NCI-H82 treated with DMSO at 0.1 percent for 48 hours (cell line): Measurements from ENCODE around the gene UMAD1.
A peak's percentile ranks its signal among the peaks of the same experiment; 100 is the strongest.

Experiments
- DNase-seq: peaks from one replicate; lab custom pipeline; 2025; ENCODE audit not compliant: unreplicated experiment; lab: John Stamatoyannopoulos, UW

The UMAD1 gene

DNA sequence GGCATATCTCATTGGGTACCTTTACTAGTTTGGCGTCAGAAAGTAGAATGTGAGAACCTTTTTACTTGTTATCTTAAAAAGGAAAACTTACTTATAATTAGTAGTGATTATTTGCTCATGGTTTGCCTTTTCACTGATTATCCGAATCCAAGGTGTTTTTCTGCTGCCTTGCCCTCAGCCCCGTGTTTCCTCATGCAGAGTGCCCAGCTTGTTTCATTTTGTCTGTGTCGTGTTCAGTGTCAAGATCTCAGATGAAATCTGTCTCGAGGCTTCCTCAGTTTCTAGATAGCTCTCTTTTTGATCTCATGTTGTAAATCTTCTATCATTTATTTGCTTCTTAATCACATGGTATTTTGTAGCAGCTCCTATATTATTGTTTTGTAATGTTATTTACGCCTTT is 47.8 kb downstream of the UMAD1 start:
- DNase-seq = no peak

DNA sequence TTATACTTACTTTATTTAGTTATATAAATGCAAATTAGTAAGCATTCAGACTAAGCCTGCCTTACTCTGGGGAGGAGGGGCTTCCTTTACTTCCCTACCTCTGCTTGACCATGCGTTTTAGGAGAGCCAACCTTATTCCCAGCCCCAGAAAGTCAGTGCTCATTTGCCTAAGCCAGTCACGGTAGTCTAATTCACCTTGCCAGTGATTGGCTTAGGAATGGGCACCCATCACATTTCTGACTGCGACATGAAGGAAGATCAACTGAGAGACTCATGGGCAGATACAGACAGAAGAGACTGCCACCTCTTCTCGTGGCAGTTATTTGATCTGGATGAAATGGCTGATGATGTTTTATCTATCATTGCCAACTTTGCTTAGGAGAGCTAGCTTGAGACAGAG is 48.4 kb downstream of the UMAD1 start:
- no peak for DNase-seq

DNA sequence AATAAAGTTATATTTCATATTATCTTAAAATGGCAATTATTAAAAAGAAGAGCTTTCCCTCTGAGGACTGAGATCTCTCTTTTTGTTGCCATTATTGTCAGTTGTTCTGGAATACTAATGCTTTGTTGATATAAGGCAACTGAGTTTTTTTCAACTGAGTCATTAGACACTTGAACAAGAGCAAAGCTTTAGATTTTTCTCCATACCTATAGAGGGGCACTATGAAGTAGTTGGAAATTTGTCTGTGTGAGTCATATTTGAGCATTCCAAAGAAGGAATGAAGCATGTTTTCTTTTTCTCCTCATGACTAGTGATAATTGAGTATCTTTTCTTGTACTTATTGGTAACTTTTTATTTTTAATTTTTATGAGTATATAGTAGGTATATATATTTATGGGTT is 53.3 kb downstream of the UMAD1 start:
- DNase-seq = no peak

DNA sequence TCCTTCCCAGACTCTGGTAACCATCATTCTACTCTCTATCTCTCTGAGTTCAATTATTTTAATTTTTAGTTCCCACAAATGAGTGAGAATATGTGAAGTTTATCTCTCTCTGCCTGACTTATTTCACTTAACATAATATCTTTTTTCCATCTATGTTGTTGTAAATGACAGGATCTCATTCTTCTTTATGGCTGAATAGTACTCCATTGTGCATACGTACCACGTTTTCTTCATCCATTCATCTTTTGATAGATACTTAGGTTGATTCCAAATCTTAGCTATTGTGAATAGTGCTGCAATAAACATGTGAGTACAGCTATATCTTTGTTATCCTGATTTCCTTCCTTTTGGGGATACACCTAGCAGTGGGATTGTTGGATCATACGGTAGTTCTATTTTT is 54.0 kb downstream of the UMAD1 start:
- DNase-seq = no peak

DNA sequence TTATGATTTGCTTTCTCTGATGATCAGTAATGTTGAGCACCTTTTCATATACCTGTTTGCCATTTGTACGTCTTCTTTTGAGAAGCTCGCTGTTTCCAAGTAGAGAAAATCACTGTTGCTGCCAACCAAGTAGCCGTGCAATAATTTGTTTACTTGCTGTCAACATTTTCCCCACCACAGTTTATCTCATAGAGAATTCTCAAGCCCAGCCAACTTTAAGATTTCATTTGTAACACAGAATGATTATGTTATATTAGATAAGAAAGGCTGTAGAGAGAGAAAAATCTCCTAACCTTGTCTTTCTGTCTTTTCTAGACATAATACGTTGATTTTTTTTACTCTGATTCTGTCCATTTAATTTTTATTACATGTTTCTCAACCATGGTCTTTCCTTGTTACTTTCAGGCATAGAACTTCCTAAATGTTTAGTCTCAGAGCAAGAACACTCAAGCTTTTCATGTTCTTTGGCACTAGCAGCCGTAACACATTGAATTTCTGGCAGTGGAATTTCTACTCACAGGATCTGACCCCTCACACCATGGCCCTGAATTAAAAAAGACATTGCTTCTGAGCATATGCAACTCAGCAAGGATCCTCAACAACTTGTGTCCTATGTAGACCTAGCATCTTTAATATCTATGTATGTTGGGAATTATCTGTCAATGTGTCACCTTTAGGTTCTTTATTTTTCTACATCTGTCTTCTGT is 54.7 kb downstream of the UMAD1 start:
- no peak for DNase-seq

DNA sequence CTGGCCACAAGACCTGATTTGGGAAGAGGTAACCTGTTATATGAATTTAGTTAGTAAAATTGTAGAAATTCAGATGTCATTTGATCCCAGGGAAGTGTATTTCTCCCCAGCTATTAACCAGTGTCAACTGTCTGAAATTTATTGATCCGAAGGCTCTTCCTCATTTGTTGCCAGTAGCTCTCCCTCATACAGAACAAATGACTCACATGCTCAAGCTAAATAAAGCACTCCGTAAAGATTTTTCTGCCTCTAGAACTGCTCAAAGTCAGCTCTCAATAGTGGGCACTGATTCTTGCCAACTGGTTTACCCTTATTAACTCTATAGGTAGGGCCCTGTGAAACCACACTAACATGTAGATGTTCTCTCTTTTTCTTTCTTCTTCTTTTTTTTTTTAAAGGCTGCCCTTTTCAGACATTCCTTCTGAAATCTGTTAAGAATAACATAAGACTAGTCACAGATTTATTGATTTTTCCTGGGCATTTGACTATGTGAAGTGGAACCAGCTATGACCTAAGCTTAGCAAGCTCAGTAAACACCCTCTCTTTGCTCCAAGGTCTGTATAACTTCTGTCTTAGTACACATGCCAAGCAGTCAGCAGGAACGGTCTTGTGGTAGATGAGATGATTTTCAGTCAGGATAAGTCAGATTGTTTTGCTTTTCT is 56.0 kb downstream of the UMAD1 start:
- no peak for DNase-seq

DNA sequence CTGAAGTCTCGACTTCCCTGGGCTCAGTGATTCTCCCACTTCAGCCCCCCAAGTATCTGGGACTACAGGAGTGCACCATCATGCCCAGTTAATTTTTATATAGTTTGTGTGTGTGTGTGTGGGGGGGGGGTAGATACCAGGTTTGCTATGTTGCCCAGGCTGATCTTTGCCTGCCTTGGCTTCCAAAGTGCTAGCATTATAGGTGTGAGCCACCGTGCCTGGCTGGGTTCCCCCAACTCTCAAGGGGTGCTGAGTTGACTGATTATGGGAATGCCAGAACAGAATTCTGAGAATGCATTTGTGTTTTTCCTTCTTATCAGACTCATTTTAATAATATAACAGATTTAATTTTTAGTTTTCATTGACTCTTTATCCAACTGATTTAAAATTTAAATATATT is 58.4 kb downstream of the UMAD1 start:
- no peak for DNase-seq

DNA sequence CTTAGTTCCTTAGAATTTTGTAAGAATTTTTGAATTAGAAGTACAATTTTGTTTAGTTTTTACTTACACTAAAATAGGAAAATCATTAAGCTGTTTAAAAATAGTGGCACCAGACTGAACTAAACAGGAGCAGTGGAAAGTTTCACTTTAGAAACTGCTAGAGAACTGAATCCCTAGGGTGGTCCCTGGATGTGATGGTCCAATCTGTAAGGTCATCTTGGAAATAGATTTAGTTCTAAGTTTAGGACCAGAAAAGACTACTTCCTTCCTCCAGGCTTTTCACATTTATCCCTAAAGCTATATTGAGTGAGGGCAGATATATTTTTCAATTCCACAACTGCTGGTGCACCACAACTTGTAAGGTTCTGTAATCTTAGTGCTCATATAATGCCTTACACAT is 58.8 kb downstream of the UMAD1 start:
- no peak for DNase-seq

DNA sequence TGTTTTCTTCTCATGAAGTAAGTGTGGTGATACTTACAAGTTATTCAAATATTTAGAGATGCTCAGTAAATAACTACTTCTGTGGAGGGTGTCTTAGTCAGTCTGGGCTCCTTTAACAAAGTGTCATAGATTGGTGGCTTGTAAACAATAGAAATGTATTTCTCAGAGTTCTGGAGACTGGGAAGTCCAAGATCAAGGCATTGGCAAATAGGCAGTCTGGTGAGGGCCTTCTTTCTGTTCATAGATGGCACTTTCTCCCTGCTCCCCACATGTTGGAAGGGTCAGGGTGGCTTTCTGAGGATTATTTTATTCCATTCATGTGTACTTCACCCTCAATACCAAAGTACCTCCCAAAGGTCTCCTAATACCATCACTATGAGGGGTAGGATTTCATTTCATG is 59.4 kb downstream of the UMAD1 start:
- no peak for DNase-seq

DNA sequence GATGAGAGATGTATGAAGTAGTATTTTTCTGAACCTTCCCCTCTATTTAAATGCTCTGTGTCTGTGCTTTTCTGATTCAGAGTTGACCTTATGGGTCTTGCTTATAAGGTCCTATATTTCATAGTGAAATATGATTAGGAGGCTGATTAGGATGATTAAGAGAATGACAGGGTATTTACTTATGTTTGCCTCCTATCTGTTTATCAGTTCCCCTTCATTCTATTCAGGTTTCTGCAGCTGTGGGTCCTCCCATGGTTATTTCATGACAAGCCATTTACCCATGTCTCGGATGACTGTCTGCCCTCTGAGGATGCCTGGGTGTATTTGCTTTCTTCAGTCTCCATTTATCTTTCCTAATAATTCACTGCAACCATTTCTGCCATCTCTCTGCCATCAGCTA is 61.0 kb downstream of the UMAD1 start:
- DNase-seq = no peak

DNA sequence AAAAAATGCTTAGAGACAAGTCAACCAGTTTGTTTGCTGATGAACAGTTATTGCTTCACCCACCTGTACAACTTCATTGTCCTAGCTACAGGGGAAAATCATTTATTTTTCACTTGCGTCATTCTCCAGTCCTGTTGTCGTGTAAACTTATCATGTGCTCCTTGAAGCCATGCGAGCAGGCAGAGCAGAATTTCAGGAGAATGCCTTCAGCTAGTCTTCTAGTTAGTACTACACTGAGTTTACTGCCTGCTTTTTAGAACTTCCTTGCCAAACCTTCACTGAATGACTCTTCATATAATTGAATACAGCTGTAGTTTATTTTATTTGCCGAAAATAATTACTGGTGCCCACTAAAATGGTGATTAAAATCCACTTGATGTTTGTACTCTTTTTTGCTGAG is 62.3 kb downstream of the UMAD1 start:
- DNase-seq = no peak

DNA sequence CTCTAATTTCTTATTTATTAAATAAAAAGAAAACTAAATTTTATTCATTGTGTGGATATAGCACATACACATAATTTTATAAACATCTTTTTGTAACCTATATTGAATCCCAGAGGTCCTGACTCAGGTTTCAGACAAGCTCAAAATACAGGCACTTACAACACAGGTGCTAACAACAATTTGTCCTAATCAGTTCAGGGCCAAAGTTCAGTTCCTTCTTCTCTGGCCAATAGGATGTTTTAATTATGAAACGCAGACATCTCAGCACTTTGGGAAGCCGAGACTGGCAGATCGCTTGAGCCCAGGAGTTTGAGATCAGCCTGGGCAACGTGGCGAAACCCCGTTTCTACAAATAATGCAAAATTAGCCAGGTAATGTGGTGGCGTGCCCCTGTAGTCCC is 62.9 kb downstream of the UMAD1 start:
- no peak for DNase-seq

DNA sequence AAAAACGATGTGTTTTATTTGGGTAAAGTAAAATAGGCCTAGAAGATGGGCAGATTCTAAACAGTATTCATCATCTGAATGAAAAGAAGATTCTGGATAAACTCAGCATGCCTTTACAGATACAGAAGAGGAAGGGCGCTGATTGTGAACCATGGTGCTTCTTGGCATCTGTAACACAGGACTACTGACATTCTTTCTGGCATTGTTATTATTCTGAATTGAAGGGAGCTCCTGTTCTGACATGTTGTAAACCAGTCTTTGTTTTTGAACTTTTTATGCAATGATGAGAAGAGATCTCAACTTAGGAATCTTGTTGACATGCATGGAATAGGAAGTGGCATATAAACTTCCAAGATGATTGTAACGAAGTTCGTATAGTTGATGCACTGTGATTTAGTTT is 64.3 kb downstream of the UMAD1 start:
- no peak for DNase-seq

DNA sequence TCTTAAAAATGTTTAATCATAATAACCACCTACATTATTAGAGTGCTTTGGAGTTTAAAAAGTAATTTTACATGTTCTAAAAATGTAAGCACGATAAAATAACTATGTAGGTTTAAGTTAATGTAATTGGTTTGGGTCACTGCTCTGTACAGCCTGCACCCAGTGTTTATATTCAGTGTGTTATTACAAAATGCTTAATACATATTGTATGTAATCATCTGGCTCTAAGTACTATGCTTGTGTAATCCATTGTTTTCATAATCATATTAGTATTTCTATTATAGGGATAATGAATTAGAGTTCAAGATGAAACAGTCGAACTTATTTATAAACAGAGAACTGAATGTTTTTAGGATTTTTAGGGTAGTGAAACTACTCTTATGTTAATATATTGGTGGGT is 64.8 kb downstream of the UMAD1 start:
- no peak for DNase-seq

DNA sequence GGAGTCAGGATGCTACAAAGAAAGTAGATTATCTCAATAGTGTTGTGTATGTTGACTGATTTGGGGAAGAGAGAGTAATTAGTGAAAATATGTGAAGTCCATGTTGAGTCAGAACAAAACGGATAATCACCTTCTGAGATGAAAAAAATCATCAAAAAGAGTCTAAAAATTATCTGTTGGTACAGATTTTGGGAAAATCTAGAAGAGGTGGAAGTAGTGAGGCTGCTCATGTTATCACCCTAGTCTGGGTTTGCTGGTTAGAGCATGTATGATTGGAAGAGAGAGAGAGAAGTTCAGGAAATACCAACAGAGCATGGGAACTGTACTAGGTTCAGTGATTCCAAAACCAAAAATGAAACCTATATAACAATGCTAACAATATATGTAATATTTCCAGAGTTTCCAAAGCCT is 65.6 kb downstream of the UMAD1 start:
- peak; percentile 34 for DNase-seq

DNA sequence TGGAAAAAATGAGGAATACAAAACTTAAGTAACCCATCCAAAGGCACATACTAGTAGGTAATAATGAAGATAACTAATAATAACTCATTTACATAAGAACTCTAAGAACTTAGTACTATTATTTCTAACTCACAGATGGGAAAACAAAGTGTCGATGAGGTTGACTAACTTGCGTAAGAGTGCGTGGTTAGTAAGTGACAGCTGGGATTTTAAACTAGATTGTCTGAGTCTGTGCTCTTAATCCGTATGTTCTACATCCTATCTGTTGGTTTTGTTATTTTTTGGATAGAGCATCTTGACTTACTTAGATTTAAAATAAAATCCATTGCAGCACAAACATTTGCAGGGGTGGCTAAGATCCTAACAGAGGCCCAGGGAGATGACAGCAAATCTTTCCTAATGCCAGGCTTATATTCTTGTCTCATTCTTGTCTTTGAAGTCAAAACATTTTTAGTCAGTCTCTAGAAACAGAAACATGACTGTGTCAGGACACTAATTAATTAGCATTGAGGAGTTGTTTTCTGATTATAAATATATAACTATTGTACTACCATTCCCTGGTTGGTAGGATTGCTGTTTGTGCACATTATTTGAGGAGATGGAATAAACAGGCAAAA is 66.1 kb downstream of the UMAD1 start:
- DNase-seq = peak; percentile 90

DNA sequence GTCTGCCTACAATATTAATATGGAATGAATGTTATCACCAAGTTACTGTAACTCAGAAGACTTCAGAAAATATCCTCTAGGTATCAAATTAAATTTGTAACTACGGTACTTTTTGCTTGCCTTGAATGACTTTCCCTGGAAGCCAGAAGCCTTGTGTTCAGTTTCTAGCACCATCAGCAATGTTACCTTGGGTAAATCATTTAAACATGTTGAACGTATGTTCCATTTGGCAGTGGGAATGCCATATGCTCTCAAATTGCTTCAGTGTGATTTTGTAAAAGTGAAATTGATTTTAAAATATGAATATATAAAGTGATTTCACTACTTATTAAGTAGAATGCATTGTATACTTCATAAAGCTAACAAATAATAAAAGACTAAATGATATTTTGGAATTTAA is 66.7 kb downstream of the UMAD1 start:
- no peak for DNase-seq

DNA sequence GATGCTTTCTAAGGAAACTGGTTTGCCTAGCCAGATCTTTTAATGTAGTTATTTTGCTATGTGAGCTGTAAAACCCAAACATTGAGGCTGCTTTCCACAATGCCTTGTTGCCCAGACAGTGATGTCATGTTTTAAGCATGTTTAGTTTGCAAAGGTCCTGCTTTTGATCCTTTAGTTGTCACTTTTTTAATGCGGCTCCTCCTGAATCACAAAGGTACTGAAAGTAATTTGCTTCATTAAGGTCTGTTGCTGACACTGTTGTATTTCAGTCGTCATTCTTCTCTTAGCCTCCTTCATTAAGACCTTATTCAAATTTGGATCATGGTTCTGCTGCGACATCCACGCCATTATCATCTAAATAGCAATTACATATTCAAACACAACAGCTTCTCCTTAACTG is 67.3 kb downstream of the UMAD1 start:
- DNase-seq = peak; percentile 69

DNA sequence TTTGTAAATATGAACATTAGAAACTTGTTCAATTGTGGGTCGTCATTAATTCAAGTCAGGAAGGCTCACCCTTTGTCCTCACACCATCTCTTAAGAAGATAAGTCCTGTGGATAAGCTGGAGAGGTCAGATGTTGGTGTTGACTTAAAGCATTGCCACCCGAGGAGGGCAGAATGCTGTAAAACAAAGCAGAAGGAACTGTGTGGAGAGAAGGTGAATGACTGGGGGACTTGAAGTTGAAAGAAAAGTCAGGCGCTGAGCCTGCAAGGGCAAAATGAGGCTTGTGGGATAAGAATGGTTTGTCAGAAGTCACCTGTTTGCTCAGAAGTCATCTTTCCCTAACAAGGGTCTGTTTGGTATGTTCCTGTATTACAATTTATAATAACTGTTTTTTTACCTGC is 68.7 kb downstream of the UMAD1 start:
- peak; percentile 98 for DNase-seq

DNA sequence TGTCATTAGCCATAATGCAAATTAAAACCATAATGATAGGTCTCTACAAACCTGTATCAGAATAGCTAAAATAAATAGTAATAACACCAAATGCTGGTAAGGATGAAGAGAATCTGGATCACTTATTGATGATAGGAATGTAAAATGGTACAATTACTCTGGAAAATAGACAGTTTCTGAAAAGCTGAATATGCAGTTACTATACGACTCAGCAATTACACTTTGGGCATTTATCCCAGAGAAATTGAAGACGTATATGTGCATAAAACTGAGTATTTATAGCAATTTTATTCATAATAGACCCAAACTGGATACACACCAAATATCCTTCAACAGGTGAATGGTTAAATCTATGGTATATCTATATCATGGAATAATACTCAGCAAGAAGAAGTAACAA is 69.9 kb downstream of the UMAD1 start:
- DNase-seq = no peak

DNA sequence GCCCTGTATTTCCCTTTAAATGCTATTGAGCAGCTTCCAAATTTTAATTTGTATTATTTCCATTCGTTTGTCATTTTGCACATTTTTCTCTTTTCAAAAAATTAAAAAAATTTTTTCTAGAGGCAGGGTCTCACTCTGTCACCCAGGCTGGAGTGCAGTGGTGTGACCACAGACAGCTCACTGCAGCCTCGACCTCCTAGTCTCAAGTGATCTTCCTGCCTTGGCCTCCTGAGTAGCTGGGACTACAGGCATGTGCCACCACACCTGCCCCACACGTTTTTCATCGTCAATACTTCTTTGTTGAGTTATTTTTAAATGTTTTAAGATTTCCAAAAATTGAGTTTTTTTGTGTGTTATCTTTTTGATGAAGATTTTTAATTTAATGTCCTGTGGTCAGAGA is 73.2 kb downstream of the UMAD1 start:
- no peak for DNase-seq

DNA sequence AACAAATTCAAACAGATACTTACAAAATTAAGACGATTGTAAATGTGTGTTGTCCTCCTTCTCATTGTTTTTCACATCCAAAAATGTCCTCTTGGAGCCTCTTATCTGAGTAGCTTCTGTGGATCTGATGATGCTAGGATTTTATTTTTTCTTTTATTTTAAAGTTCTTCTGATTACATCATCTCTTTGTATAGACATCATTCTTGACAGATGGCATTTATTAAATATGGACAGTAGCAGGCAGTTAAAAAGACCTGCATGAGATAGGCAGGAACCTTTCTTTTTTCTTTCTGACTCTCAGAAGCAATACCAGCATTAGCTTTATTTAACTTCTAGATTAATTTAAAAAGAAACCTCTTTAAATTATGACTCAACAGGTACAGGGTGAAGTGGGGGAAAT is 77.9 kb downstream of the UMAD1 start, which contains the start of gene RPA3:
TSS of gene RPA3 (minus strand) at position 116 of the 400 bp plus-strand sequence. CDS start 78,189 bp downstream, outside the sequence.
- no peak for DNase-seq
